HG02885 (cell line): ENCODE data around the gene PPDPF.
"Not testable (repeated sequence)": the region's sequence is repeated elsewhere in the genome, so short reads cannot be mapped to it uniquely, and the experiment has no call there.

Experiments
- ATAC-seq: cut with Tn5 transposase; IDR thresholded peaks from one replicate; pipeline ENCODE4 v1.9.1; 2021; ENCODE audit warnings: mild to moderate bottlenecking; ENCODE audit not compliant: unreplicated experiment, poor library complexity

The PPDPF gene

GRCh38 chr20:63499338-63499969, 21.1 kb upstream of the PPDPF start:
- no peak for ATAC-seq

- ATAC-seq, result no peak
Measured at GRCh38 chr20:63500151-63500901, 20.2 kb upstream of the PPDPF start.

GRCh38 chr20:63500902-63501817, 19.4 kb upstream of the PPDPF start:
- ATAC-seq, result no peak

- no peak for ATAC-seq
Measured at GRCh38 chr20:63501818-63502670, 18.5 kb upstream of the PPDPF start.

GRCh38 chr20:63502671-63503172, 17.8 kb upstream of the PPDPF start:
- ATAC-seq, result no peak

- ATAC-seq, result no peak
Measured at GRCh38 chr20:63503524-63503923, 17.0 kb upstream of the PPDPF start.

- ATAC-seq, result no peak
Measured at GRCh38 chr20:63504642-63505041, 15.9 kb upstream of the PPDPF start.

GRCh38 chr20:63505281-63505680, 15.3 kb upstream of the PPDPF start:
- no peak for ATAC-seq

- no peak for ATAC-seq
Measured at GRCh38 chr20:63505723-63506122, 14.8 kb upstream of the PPDPF start.

- no peak for ATAC-seq
Measured at GRCh38 chr20:63507083-63507743, 13.4 kb upstream of the PPDPF start.

- no peak for ATAC-seq
Measured at GRCh38 chr20:63508072-63508768, 12.3 kb upstream of the PPDPF start.

- ATAC-seq, result no peak
Measured at GRCh38 chr20:63509088-63509564, 11.4 kb upstream of the PPDPF start.

- ATAC-seq, result no peak
Measured at GRCh38 chr20:63513207-63513606, 7.4 kb upstream of the PPDPF start.

GRCh38 chr20:63514520-63514919, 6.0 kb upstream of the PPDPF start:
- ATAC-seq, result not testable (repeated sequence)

GRCh38 chr20:63517376-63518309, 2.9 kb upstream of the PPDPF start:
- ATAC-seq, result no peak

GRCh38 chr20:63518351-63518861, 2.2 kb upstream of the PPDPF start:
- no peak for ATAC-seq

GRCh38 chr20:63518946-63519667, 1.5 kb upstream of the PPDPF start:
- no peak for ATAC-seq
